HL-60 (cell line): ENCODE results near the gene GYG2.
"Not testable (repeated sequence)": the region's sequence is repeated elsewhere in the genome, so short reads cannot be mapped to it uniquely, and the experiment has no call there.

Experiments used
- DNase-seq, 2 experiments: peaks; one replicate each; pipeline ENCODE4 v3.0.0-alpha.2; 2010 to 2020; ENCODE audit warnings: low read depth in 1 of 2, low spot score in 1 of 2
- H3K27ac ChIP-seq: fragments of 250-450 bp; sonication (Bioruptor Pico); replicated peaks from 2 replicates; pipeline ENCODE4 v1.5.1; 2020; ENCODE audit warnings: mild to moderate bottlenecking, moderate library complexity
- H3K27me3 ChIP-seq: fragments of 250-450 bp; sonication (Bioruptor Pico); 2 replicates; pipeline ENCODE4 v1.5.1; 2021; ENCODE audit warnings: mild to moderate bottlenecking, moderate library complexity; ENCODE audit not compliant: insufficient read depth, poor library complexity, severe bottlenecking
- H3K4me3 ChIP-seq: replicated peaks from 2 replicates; pipeline ENCODE4 v1.5.1; 2011; ENCODE audit warnings: mild to moderate bottlenecking, control low read depth, low read length; ENCODE audit not compliant: insufficient read depth
- CTCF ChIP-seq: IDR thresholded peaks from one replicate; pipeline ENCODE4 v1.5.1; 2011; ENCODE audit warnings: low read length, control low read depth, inconsistent platforms; ENCODE audit not compliant: insufficient read depth
- GABPA ChIP-seq: IDR thresholded peaks from 2 replicates; pipeline ENCODE4 v1.6.1; 2012; ENCODE audit warnings: low read depth
- POLR2AphosphoS5 ChIP-seq: IDR thresholded peaks from 2 replicates; pipeline ENCODE4 v1.6.1; 2012; ENCODE audit warnings: low read depth
- SPI1 ChIP-seq: IDR thresholded peaks from 2 replicates; pipeline ENCODE4 v1.6.1; 2012; ENCODE audit warnings: low read depth, mild to moderate bottlenecking, borderline replicate concordance
- TF ChIP-seq, protein P1 (sequence below): IDR thresholded peaks from 2 replicates; pipeline ENCODE4 v1.6.1; 2012; ENCODE audit warnings: low read depth; ENCODE audit not compliant: insufficient replicate concordance

GYG2 gene

DNA sequence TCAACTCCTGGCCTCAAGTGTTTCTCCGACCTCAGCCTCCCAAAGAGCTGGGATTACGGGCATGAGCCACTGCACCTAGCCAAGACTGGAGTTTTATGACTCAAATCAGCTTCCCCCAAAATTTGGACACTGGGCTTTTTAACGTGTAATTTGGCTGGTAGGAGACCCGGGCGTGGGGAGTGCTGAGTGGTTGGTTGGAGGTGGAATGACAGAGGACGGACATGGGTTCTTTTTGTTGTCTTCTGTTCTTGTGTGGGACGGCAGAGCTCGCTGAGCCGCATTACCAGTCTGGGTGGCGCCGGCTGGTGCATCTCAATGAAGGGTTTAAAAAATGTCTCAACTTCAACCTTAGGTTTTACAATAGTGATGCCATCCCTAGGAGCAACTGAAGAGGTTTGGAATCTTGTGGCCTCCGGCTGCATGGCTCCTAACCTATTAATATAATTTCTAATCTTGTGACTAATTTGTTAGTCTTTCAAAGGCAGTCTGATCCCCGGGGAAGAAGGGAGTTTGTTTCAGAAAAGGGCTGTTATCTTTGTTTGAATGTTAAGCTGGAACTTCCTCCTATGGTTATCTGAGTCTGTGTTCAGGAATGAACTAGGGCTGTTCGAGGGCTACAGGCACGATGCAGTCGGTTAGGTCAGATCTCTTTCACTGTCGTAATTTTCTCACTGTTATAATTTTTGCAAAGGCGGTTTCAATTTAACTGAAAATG is 26.2 kb upstream of the GYG2 start:
- not testable (repeated sequence) for H3K27ac ChIP-seq, H3K27me3 ChIP-seq, H3K4me3 ChIP-seq, DNase-seq

DNA sequence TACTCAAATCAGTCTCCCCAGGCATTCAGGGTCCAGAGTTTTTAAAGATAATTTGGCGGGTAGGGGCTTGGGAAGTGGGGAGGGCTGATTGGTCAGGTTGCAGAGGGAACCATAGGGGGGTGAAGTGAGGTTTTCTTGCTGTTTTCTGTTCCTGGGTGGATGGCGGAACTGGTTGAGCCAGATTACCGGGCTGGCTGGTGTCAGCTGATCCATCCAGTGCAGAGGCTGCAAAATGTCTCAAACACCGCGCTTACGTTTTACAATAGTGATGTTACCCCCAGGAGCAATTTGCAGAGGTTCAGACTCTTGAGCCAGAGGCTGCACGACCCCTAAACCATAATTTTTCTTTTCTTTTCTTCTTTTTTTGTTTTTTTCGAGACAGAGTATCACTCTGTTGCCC is 25.2 kb upstream of the GYG2 start:
- H3K4me3 ChIP-seq, H3K27ac ChIP-seq, DNase-seq, H3K27me3 ChIP-seq: not testable (repeated sequence)

GRCh38 chrX:2804106-2804843 is 24.5 kb upstream of the GYG2 start:
- not testable (repeated sequence) for H3K27me3 ChIP-seq, H3K4me3 ChIP-seq, H3K27ac ChIP-seq, DNase-seq

- H3K4me3 ChIP-seq, H3K27me3 ChIP-seq, H3K27ac ChIP-seq, DNase-seq: not testable (repeated sequence)
These were observed 23.9 kb upstream of the GYG2 start for GRCh38 chrX:2804858-2805257.

DNA sequence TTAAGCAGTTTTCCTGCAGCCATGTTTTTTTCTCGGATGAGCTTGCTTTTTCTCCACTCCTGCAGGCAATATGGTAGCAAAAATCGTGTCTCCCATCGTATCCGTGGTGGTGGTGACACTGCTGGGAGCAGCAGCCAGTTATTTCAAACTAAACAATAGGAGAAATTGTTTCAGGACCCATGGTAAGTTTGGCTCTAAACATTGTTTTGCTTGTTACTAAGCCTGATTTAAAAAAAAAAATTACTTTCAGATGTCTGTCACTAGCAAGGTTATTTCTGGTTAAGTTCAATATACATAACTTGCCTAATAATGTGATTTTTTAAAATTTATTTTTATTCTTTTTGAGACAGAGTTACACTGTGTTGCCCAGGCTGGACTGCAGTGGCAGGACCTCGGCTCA is 17.5 kb upstream of the GYG2 start:
- H3K27me3 ChIP-seq: no peaks in the 10 kb centered on the region
- no peak for DNase-seq
- TF ChIP-seq GABPA (no peak), CTCF (no peak), POLR2AphosphoS5 (no peak), SPI1 (no peak)
- TF ChIP-seq, protein P1, sequence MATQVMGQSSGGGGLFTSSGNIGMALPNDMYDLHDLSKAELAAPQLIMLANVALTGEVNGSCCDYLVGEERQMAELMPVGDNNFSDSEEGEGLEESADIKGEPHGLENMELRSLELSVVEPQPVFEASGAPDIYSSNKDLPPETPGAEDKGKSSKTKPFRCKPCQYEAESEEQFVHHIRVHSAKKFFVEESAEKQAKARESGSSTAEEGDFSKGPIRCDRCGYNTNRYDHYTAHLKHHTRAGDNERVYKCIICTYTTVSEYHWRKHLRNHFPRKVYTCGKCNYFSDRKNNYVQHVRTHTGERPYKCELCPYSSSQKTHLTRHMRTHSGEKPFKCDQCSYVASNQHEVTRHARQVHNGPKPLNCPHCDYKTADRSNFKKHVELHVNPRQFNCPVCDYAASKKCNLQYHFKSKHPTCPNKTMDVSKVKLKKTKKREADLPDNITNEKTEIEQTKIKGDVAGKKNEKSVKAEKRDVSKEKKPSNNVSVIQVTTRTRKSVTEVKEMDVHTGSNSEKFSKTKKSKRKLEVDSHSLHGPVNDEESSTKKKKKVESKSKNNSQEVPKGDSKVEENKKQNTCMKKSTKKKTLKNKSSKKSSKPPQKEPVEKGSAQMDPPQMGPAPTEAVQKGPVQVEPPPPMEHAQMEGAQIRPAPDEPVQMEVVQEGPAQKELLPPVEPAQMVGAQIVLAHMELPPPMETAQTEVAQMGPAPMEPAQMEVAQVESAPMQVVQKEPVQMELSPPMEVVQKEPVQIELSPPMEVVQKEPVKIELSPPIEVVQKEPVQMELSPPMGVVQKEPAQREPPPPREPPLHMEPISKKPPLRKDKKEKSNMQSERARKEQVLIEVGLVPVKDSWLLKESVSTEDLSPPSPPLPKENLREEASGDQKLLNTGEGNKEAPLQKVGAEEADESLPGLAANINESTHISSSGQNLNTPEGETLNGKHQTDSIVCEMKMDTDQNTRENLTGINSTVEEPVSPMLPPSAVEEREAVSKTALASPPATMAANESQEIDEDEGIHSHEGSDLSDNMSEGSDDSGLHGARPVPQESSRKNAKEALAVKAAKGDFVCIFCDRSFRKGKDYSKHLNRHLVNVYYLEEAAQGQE: no peak
- H3K27ac ChIP-seq: no peak overlapping the region
- H3K4me3 ChIP-seq: no peak overlapping the region

- H3K27ac ChIP-seq, H3K4me3 ChIP-seq, H3K27me3 ChIP-seq: not testable (repeated sequence)
- peak in 1 of 2 experiments; percentile 47 for DNase-seq
- peak; percentile 5 for TF ChIP-seq CTCF
These were observed 16.4 kb upstream of the GYG2 start for GRCh38 chrX:2812161-2812907.
